GM12865 (cell line): Measurements from ENCODE around the gene C20orf202.
A peak's percentile ranks its signal among the peaks of the same experiment; 100 is the strongest.

Source experiments
- DNase-seq: peaks from one replicate; pipeline ENCODE4 v3.0.0; 2010; ENCODE audit warnings: low read depth
- H3K4me3 ChIP-seq: 2 replicates; pipeline ENCODE4 v1.5.1; 2011; ENCODE audit warnings: mild to moderate bottlenecking, low read depth, low read length, control low read depth
- TF ChIP-seq, protein P1 (sequence below): IDR thresholded peaks from 2 replicates; pipeline ENCODE4 v1.5.1; 2011; ENCODE audit warnings: low read length, control low read depth, low read depth, inconsistent platforms; ENCODE audit not compliant: insufficient read depth; ENCODE audit errors: missing control alignments

Gene C20orf202

DNA sequence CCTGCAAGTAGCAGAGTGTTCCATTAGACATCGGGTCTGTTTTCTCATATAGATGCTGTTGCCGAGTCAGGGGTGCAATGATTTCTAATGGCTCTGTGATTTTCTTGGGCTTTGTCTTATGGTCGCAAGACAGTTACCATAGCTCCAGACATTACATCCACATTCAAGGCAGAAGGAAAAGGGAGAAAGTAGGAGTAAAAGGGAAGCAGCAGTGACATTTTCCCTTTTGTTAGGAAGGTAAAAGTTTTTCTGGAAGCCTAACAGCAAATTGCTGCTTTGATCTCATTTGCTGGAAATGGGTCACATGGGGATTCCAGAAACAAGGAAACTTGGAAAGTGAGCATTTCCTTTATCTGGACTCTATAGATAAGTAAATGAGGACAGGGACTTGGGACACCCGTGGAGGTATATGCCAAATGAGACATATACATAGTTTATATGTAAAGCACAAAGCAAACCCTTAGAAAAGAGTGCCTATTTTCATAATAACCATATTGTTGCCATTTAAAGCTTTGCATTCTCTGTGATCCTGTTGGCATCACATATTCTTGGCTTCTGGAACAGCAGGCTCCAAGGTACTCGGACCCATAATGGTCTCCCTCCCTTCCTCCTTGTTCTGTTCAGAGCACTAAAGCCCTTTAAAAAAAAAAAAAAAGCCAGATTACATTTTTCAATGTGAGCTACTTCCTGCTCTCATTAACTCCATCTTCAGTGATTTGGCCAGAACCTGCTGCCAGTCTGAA lies at the start of gene C20orf202:
C20orf202 (plus strand) TSS at position 693 of the 743 bp plus-strand sequence. CDS start 132 bp downstream, outside the sequence.
- no peak within 1 kb of the TSS for H3K4me3 ChIP-seq
- TF ChIP-seq, protein P1, sequence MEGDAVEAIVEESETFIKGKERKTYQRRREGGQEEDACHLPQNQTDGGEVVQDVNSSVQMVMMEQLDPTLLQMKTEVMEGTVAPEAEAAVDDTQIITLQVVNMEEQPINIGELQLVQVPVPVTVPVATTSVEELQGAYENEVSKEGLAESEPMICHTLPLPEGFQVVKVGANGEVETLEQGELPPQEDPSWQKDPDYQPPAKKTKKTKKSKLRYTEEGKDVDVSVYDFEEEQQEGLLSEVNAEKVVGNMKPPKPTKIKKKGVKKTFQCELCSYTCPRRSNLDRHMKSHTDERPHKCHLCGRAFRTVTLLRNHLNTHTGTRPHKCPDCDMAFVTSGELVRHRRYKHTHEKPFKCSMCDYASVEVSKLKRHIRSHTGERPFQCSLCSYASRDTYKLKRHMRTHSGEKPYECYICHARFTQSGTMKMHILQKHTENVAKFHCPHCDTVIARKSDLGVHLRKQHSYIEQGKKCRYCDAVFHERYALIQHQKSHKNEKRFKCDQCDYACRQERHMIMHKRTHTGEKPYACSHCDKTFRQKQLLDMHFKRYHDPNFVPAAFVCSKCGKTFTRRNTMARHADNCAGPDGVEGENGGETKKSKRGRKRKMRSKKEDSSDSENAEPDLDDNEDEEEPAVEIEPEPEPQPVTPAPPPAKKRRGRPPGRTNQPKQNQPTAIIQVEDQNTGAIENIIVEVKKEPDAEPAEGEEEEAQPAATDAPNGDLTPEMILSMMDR: no peak
- DNase-seq: no peak

DNA sequence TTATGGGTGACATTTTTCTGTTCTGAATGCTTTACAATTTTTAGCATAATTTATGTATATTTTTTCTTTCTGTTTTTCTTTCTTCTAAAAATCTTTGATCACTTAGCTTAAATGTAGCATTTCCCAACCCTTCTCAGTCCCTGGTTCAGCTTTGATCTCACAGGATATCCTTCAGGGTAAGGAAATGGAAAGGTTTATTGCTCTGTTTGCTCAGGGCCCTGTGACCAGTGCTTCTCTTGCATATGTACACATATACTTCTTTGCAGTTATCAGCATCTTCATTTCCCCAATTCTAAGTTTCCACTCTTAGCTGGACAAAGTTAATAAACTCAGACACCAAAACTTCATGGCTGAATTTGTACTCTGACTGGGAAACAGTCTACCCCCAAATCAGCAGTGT lies 49.0 kb upstream of the C20orf202 start:
- no peak for DNase-seq
- TF ChIP-seq, protein P1: no peak
- no peak overlapping the region for H3K4me3 ChIP-seq

DNA sequence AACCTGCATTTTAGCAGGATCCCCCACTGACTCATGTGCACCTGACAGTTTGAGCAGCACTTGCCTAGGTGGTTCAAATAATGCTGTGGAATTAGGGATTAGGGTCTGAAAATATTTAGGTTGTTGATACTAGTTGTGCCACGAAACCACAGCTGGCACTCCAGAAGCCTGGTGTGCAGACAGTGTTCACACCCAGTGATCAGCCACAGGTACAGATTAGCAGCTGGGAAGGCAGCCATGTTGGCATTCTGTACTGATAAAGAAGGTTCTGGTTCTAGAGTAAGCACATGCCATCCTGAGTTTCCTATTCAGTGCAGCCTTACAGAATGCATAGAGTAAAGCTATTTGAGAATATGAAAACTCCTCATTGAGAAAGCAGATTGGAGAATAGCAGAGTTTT lies 48.6 kb upstream of the C20orf202 start:
- DNase-seq: no peak
- TF ChIP-seq, protein P1: no peak

DNA sequence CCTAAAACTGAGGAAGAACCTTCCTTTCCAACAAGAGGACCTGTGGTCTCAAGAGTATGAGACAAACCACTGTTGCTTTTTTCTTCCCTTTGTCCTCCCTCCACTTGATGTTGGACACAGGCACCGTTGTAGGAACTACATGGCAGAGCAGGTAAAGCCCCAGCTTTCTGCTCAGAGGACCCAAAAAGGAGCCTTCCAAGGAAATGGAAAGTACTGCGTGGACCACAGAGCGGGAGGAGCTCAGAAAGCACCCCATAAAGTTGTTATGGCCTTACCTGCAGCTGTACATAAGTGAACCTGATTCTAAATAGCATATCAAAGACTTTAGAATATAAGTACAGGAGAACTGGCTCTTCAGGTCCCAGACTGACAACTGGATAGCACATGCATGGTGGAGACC lies 47.9 kb upstream of the C20orf202 start:
- DNase-seq: no peak
- H3K4me3 ChIP-seq: no peak overlapping the region
- TF ChIP-seq, protein P1: no peak

More for the DNA sequence above, 48.6 kb upstream of the C20orf202 start:
- no peak overlapping the region for H3K4me3 ChIP-seq

DNA sequence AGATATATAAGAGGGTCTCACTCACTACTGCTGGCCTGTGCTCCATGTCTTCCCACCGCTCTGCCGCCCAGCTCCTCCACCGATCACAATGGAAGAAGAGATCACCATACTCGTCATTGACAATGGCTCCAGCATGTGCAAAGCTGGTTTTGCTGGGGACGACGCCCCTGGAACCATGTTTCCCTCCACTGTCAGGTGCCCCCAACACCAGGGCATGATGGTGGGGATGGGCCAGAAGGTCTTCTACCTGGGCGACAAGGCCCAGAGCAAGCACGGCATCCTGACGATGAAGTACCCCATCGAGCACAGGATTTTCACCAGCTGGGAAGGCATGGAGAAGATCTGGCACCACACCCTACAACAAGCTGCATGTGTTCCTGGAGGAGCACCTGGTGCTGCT lies 42.8 kb upstream of the C20orf202 start:
- TF ChIP-seq, protein P1: no peak
- no peak for DNase-seq
- no peak overlapping the region for H3K4me3 ChIP-seq

DNA sequence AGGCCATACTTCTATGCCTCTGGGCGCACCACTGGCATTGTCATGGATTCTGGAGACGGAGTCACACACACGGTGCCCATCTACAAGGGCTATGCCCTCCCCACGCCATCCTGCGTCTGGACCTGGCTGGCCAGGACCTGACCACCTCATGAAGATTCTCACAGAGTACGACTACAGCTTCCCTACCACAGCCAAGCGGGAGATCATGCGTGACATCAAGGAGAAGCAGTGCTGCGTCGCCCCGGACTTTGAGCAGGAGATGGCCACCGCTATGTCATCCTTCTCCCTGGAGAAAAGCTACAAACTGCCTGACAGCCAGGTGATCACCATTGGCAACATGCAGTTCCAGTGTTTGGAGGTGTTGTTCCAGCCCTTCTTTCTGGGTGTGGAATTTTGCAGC lies 42.3 kb upstream of the C20orf202 start:
- TF ChIP-seq, protein P1: no peak
- no peak for DNase-seq

DNA sequence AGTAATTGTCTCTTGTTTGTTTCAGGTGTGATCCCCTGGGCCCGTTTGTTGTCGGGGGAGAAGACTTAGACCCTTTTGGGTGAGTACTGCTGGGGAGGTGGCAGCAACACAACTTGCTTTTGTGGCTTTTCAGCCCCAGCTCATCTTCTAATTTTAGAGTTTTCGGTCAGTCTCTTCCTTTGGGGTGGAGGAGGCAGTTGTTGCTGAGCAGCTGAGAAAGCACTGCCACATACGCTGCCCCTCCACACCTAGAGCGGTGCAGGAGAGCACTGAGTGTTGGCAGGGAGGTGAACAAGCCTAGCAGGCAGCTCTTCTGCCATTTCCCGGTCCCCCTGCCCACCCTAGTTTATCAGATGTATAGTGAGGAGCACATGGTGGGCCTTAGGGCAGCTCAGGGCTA lies 40.1 kb upstream of the C20orf202 start:
- DNase-seq: peak; percentile 50
- H3K4me3 ChIP-seq: no peak overlapping the region
- TF ChIP-seq, protein P1: no peak

More for the DNA sequence above, 42.3 kb upstream of the C20orf202 start:
- no peak overlapping the region for H3K4me3 ChIP-seq
